ENCODE measurements around the gene MTG2. TPM values are rescaled to one million over a fixed set of nuclear protein-coding genes. Genes with fewer than 3 reads are reported as not detected.

MTG2 gene
- total RNA-seq, 1 donor from 2014 or later = 25.2 TPM

Other genes with a start within 250 kb of the MTG2 start
- 3.3 and 19.9 TPM in 2 replicates for gene TAF4, start 117.1 kb upstream of the MTG2 start, total RNA-seq
- gene LSM14B, start 60.6 kb upstream of the MTG2 start, total RNA-seq = 29.7 and 34.7 TPM in 2 replicates
- gene PSMA7, start 39.6 kb upstream of the MTG2 start, total RNA-seq = 356 and 449 TPM in 2 replicates
- gene SS18L1, start 39.3 kb upstream of the MTG2 start, total RNA-seq = 10.2 and 21.8 TPM in 2 replicates
- gene HRH3, start 37.2 kb downstream of the MTG2 start, total RNA-seq = not detected in 2 replicates
- gene OSBPL2, start 55.5 kb downstream of the MTG2 start, total RNA-seq = 41.9 and 42.7 TPM in 2 replicates
- gene ADRM1, start 120.0 kb downstream of the MTG2 start, total RNA-seq = 85.2 and 144 TPM in 2 replicates
- gene LAMA5, start 184.3 kb downstream of the MTG2 start, total RNA-seq = 58.5 and 299 TPM in 2 replicates
- 170 and 654 TPM in 2 replicates for gene RPS21, start 204.1 kb downstream of the MTG2 start, total RNA-seq
- gene CABLES2, start 224.3 kb downstream of the MTG2 start, total RNA-seq = 2.7 TPM in 1 of 2 replicates, not detected in the other
- not detected in 2 replicates for gene RBBP8NL, start 244.5 kb downstream of the MTG2 start, total RNA-seq